Stimulated activated naive CD4-positive, alpha-beta T cell treated with Interleukin-2 at 50 U/mL for 16 hours (primary cell): ENCODE measurements around the gene SEC14L6.
"Not testable (repeated sequence)": the region's sequence is repeated elsewhere in the genome, so short reads cannot be mapped to it uniquely, and the experiment has no call there.

Experiments used
- DNase-seq: peaks from one replicate; lab custom pipeline; 2025; lab: John Stamatoyannopoulos, UW

SEC14L6 gene

GRCh38 chr22:30566125-30566524, 19.6 kb upstream of the SEC14L6 start:
- DNase-seq: no peak

GRCh38 chr22:30565341-30565740, 18.8 kb upstream of the SEC14L6 start:
- no peak for DNase-seq

- no peak for DNase-seq
Observed at GRCh38 chr22:30564761-30565119, 18.2 kb upstream of the SEC14L6 start.

- DNase-seq: no peak
Observed at GRCh38 chr22:30564045-30564760, 17.7 kb upstream of the SEC14L6 start.

- no peak for DNase-seq
Observed at GRCh38 chr22:30562366-30562765, 15.8 kb upstream of the SEC14L6 start.

- DNase-seq: no peak
Observed at GRCh38 chr22:30561402-30562189, 15.1 kb upstream of the SEC14L6 start.

- DNase-seq: not testable (repeated sequence)
Observed at GRCh38 chr22:30560643-30561202, 14.2 kb upstream of the SEC14L6 start.

- DNase-seq: no peak
Observed at GRCh38 chr22:30559889-30560288, 13.3 kb upstream of the SEC14L6 start.

- DNase-seq: no peak
Observed at GRCh38 chr22:30557243-30557642, 10.7 kb upstream of the SEC14L6 start.

- DNase-seq: no peak
Observed at GRCh38 chr22:30556388-30556787, 9.8 kb upstream of the SEC14L6 start.

- DNase-seq: no peak
Observed at GRCh38 chr22:30555282-30556210, 9.0 kb upstream of the SEC14L6 start.

- no peak for DNase-seq
Observed at GRCh38 chr22:30553971-30554370, 7.4 kb upstream of the SEC14L6 start.

GRCh38 chr22:30552719-30553118, 6.2 kb upstream of the SEC14L6 start:
- no peak for DNase-seq

- DNase-seq: not testable (repeated sequence)
Observed at GRCh38 chr22:30551813-30552212, 5.3 kb upstream of the SEC14L6 start.

GRCh38 chr22:30547188-30547587, 647 bp upstream of the SEC14L6 start:
- no peak for DNase-seq

GRCh38 chr22:30542811-30543188, 3.7 kb downstream of the SEC14L6 start:
- DNase-seq: no peak

GRCh38 chr22:30541961-30542810, 4.4 kb downstream of the SEC14L6 start:
- no peak for DNase-seq

- not testable (repeated sequence) for DNase-seq
Observed at GRCh38 chr22:30541511-30541910, 5.0 kb downstream of the SEC14L6 start.

- DNase-seq: no peak
Observed at GRCh38 chr22:30539368-30539767, 7.2 kb downstream of the SEC14L6 start.

- DNase-seq: no peak
Observed at GRCh38 chr22:30538280-30538679, 8.3 kb downstream of the SEC14L6 start.

GRCh38 chr22:30537083-30537731, 9.3 kb downstream of the SEC14L6 start:
- no peak for DNase-seq
